HG03342 (cell line): Measurements from ENCODE around the gene MBD6.

Source experiments
- ATAC-seq: cut with Tn5 transposase; IDR thresholded peaks from one replicate; pipeline ENCODE4 v1.9.1; 2021; ENCODE audit warnings: mild to moderate bottlenecking, moderate library complexity; ENCODE audit not compliant: unreplicated experiment

Gene MBD6

GRCh38 chr12:57527184-57527583, 4.6 kb downstream of the MBD6 start:
- ATAC-seq: no peak

GRCh38 chr12:57528176-57528575, 5.6 kb downstream of the MBD6 start:
- ATAC-seq: no peak

DNA sequence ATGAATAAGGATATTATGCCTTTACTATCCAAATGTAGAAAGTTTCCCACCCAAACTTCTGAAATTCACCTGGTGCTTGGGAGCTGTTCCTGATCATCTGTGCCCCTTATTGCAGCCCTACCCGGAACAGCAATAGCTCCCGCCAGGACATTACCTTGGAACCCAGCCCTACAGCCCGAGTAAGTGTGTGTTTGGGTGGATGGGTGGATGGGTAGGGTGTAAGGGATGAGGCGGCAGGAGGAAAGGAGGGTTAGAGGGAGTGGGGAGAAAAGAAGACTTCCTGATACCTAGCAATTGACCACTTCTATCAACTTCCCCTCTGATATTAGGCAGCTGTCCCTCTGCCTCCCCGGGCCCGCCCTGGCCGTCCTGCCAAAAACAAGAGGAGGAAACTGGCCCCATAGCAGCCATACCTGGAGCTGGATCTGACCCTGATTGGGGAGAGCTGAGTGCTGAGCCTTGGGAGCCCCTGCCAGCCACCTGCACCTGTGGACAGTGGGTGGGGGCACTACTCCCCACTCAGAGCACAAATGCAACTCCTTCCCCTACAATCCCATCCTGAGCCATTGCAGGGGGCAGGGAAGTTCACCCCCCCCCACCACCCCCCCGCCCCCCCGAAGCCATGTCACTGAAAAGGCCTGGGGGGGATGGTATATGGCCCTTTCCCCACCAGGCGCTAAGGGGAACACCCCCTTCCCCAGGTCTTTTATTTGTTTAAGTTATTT, 6.4 kb downstream of the MBD6 start:
- ATAC-seq: no peak

- no peak for ATAC-seq
Observed at GRCh38 chr12:57529831-57530230, 7.2 kb downstream of the MBD6 start.

- no peak for ATAC-seq
Observed at GRCh38 chr12:57530396-57531142, 7.9 kb downstream of the MBD6 start.

- ATAC-seq: no peak
Observed at GRCh38 chr12:57531836-57532235, 9.2 kb downstream of the MBD6 start.

DNA sequence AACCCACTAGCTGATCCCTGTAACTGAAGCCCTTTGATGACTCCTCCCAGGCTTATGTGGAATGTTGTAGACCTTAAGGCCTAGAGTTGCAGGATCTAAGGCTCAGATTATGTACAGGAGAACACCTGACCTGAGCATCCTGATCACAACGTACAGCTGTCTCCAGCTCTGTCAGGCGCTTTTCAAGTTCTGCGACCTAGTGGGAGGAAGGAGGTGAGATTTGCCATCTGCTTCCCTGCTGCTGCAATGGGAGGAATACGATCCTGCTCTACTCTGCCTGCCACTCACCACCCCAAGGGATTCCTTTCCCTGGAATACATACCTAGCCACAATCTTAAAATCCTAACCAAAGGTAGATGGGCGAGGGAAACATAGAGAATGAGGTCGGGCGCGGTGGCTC, 10.5 kb downstream of the MBD6 start:
- no peak for ATAC-seq

- ATAC-seq: no peak
Observed at GRCh38 chr12:57534250-57534649, 11.6 kb downstream of the MBD6 start.

- ATAC-seq: no peak
Observed at GRCh38 chr12:57534991-57535543, 12.4 kb downstream of the MBD6 start.

GRCh38 chr12:57535764-57536596, 13.4 kb downstream of the MBD6 start:
- ATAC-seq: no peak

DNA sequence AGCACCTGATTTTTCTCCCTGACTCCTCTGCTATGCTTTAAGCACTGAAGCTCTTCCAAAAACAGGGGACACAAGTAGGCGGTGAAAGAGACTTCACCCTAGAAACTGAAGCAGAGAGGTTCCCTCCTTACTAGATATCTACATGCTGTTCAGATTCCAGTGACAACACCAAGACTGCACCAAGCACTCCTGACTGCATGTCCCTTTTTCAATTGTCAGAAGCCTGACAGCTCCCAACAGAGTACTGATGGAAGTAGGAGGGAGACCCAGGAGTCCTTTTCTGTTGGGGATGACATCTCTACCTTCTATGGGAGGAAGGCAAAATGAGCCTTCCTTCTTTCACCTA, 13.9 kb downstream of the MBD6 start:
- no peak for ATAC-seq

DNA sequence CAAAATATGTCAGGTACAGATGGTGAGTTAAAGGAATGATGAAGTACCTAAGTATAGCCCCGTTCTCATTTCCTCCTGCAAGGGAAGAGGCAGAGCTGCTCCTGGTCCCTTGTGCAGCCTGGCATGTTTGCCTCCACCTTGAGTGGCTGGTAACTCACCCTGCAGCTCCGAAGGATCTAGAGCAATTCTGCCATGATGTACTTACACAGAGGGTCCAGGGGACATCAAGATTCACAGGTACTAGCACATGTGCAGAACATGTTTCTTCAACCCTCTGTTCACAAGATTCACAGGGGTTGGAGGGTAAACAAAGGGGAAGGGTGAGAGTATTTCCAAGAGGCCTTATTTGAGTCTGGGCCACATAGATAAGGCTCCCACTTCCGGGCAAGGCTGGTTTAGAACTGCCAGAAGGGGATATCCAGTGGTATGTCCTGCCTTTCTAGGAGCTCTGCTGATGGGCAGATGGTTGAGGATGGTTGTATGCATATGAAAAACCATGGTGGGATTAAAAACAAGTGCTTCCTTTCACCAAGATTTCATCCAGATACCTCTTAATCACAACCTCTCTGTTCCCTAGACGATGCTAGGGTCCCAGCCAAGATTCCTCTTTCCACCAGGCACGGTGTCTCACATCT, 16.6 kb downstream of the MBD6 start:
- no peak for ATAC-seq

GRCh38 chr12:57541001-57541400, 18.4 kb downstream of the MBD6 start:
- ATAC-seq: no peak

DNA sequence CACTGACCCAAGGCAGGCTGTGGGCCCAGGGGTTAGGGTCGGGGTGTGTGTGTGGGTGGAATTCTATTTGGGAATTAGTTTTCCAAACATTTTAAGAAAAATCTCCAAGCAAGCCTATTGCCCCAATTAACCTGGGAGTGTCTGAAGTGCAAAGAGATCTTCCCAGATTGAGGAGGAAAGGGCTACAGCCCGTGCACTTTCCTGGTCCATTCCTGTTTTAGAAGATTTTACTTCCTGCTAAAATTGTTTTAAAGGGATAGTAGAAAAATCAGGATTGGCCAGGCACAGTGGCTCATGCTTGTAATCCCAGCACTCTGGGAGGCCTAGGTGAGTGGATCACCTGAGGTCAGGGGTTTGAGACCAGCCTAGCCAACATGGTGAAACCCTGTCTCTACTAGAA, 19.1 kb downstream of the MBD6 start:
- ATAC-seq: no peak

DNA sequence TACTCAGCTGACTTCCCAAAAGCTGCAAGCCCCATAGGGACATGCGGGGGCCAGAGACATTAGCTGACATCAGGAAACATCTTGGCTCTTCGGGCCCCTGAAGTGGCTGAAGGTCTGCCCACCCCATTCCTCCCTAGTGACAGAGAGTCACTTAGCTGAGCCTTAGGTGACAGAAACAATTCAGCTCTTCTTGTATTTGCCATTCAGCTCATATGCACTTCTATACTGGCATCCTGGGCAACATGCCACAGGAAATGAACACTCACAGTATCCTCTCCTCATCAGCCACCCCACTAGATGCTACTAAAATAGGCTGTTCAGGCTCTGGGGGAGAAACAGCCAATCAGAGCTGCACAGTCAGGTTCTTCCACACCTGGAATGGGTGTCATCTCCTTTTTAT, 21.0 kb downstream of the MBD6 start:
- ATAC-seq: no peak

- ATAC-seq: no peak
Observed at GRCh38 chr12:57545809-57546437, 23.3 kb downstream of the MBD6 start.

GRCh38 chr12:57546438-57547287, 24.0 kb downstream of the MBD6 start, which contains the start of gene DCTN2:
DCTN2 (minus strand) TSS chr12:57547192; CDS start chr12:57547063, 129 bp downstream.
- ATAC-seq: peak; percentile 98

DNA sequence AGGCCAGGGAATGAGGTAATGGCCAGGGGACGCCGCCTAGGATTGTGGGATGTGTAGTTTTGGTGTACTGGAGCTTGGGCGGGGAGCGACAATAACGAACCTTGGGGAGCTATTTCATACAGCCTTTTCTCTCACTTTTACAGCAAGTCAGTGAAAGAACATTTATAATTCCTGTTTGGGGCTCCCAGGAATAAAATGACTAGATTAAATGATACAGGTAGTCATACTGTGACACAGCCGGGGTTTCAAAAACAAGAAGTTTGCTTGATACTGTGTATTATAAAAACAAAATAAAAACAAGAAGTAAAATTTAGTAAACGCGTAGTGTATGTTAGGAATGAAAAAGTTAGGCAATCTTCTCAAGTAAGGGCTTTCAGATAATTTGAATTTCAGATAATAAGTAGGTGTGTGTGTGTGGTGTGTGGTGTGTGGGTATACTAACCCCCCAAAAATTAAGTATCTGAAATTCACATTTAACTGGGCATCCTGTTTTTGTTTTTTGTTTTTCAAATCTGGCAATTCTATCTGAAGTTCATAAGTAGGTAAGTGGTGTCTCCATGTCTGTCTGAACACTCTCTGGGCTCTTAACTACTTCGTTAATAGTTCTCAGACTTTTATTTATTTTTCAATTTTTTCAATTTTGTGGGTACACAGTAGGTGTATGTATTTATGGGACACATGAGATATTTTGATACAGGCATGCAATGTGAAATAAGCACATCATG, 24.8 kb downstream of the MBD6 start:
- ATAC-seq: no peak

- no peak for ATAC-seq
Observed at GRCh38 chr12:57548013-57548315, 25.3 kb downstream of the MBD6 start.
